Myocyte (in vitro differentiated cells): ENCODE data around the gene ZCWPW1. TPM values are rescaled to one million over a fixed set of nuclear protein-coding genes. Genes with fewer than 3 reads are reported as not detected.
"Not testable (repeated sequence)": the region's sequence is repeated elsewhere in the genome, so short reads cannot be mapped to it uniquely, and the experiment has no call there.

Experiments used
- DNase-seq: peaks from one replicate; pipeline ENCODE4 v3.0.0-alpha.2; 2012; ENCODE audit warnings: low read depth
- total RNA-seq: library from RNA; depleted of rRNA; stranded (reverse); fragments of >200 nt; gene quantifications from 2 replicates; pipeline ENCODE4 v1.2.3, GENCODE V29; 2014

ZCWPW1 gene
- total RNA-seq, 1 donor from 2014 or later, result 4.9 TPM

GRCh38 chr7:100401811-100402210 lies 26.7 kb downstream of the ZCWPW1 start:
- no peak for DNase-seq

GRCh38 chr7:100400656-100401055 lies 27.8 kb downstream of the ZCWPW1 start:
- no peak for DNase-seq

- DNase-seq, result no peak
Observed at GRCh38 chr7:100400041-100400440, 28.5 kb downstream of the ZCWPW1 start.

GRCh38 chr7:100398239-100398638 lies 30.3 kb downstream of the ZCWPW1 start:
- no peak for DNase-seq

GRCh38 chr7:100397315-100398081 lies 31.0 kb downstream of the ZCWPW1 start:
- DNase-seq, result no peak

GRCh38 chr7:100396421-100396982 lies 32.0 kb downstream of the ZCWPW1 start:
- no peak for DNase-seq

- no peak for DNase-seq
Observed at GRCh38 chr7:100394077-100394476, 34.4 kb downstream of the ZCWPW1 start.

GRCh38 chr7:100393233-100393905 lies 35.1 kb downstream of the ZCWPW1 start:
- DNase-seq, result no peak

- DNase-seq, result no peak
Observed at GRCh38 chr7:100390286-100391009, 38.1 kb downstream of the ZCWPW1 start.

- DNase-seq, result no peak
Observed at GRCh38 chr7:100389437-100390088, 38.9 kb downstream of the ZCWPW1 start.

- no peak for DNase-seq
Observed at GRCh38 chr7:100387695-100388094, 40.8 kb downstream of the ZCWPW1 start.

- DNase-seq, result no peak
Observed at GRCh38 chr7:100386940-100387339, 41.6 kb downstream of the ZCWPW1 start.

GRCh38 chr7:100384628-100385294 lies 43.7 kb downstream of the ZCWPW1 start:
- DNase-seq, result no peak

GRCh38 chr7:100382234-100382853 lies 46.2 kb downstream of the ZCWPW1 start:
- not testable (repeated sequence) for DNase-seq

- not testable (repeated sequence) for DNase-seq
Observed at GRCh38 chr7:100381531-100382233, 46.8 kb downstream of the ZCWPW1 start.

GRCh38 chr7:100380196-100380595 lies 48.3 kb downstream of the ZCWPW1 start:
- DNase-seq, result no peak

- DNase-seq, result no peak
Observed at GRCh38 chr7:100378114-100378755, 50.3 kb downstream of the ZCWPW1 start.

- no peak for DNase-seq
Observed at GRCh38 chr7:100376066-100376465, 52.4 kb downstream of the ZCWPW1 start.

GRCh38 chr7:100374601-100375000 lies 53.9 kb downstream of the ZCWPW1 start:
- no peak for DNase-seq
